ENCODE measurements around the gene PAQR5. TPM values are rescaled to one million over a fixed set of nuclear protein-coding genes. Genes with fewer than 3 reads are reported as not detected.

Gene PAQR5
- total RNA-seq, 1 experiment from 2014 or later = 34.0 TPM

DNA sequence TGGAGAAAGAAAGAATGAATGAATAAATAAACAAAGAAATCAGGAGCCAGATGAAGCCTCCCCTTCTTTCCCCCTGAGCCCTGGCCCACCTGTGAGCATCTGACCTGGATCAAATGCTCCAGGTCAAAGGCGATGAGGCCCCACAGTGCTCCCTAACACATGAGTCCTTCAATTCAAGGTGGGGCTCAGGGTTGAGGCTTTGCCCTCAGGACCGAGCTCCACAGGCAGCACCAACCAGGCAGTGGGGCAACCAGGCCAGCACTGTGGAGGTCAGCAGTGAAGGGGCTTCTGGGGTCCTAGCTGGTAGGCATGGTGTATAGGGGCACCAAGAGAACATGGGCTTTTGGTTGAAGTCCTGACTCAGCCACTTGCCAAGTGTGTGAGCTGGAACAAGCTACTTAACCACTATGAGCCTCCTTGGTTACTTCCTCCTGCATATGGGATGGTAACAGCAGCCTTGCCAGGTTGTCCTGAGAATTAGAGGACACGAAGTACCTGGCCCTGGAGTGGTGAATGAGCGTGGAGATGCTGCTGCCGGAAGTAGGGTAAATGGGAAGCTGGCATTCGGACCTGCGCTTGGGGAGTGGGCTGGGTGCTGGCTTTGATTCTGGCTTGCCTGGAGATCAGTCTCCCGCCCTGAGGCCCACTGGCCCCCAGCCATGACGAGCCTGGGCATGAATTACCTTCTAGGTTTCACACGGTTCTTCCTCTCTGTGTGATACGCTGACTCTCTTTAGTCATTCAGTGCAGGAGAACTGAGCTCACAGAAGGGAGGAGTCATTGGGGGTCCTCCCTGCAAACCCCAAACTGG is 10.0 kb upstream of the PAQR5 start (continued):
- TF ChIP-seq, protein P1, sequence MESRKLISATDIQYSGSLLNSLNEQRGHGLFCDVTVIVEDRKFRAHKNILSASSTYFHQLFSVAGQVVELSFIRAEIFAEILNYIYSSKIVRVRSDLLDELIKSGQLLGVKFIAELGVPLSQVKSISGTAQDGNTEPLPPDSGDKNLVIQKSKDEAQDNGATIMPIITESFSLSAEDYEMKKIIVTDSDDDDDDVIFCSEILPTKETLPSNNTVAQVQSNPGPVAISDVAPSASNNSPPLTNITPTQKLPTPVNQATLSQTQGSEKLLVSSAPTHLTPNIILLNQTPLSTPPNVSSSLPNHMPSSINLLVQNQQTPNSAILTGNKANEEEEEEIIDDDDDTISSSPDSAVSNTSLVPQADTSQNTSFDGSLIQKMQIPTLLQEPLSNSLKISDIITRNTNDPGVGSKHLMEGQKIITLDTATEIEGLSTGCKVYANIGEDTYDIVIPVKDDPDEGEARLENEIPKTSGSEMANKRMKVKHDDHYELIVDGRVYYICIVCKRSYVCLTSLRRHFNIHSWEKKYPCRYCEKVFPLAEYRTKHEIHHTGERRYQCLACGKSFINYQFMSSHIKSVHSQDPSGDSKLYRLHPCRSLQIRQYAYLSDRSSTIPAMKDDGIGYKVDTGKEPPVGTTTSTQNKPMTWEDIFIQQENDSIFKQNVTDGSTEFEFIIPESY (IDR thresholded peaks at IDR 0.05; ENCODE audit: extremely low read depth, insufficient replicate concordance, low read length) = no peak
- no peak for TF ChIP-seq RAD21 (IDR thresholded peaks at IDR 0.05; ENCODE audit: low read depth)
- TF ChIP-seq, protein P2, sequence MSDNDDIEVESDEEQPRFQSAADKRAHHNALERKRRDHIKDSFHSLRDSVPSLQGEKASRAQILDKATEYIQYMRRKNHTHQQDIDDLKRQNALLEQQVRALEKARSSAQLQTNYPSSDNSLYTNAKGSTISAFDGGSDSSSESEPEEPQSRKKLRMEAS (IDR thresholded peaks at IDR 0.05) = no peak
- TF ChIP-seq, protein P3, sequence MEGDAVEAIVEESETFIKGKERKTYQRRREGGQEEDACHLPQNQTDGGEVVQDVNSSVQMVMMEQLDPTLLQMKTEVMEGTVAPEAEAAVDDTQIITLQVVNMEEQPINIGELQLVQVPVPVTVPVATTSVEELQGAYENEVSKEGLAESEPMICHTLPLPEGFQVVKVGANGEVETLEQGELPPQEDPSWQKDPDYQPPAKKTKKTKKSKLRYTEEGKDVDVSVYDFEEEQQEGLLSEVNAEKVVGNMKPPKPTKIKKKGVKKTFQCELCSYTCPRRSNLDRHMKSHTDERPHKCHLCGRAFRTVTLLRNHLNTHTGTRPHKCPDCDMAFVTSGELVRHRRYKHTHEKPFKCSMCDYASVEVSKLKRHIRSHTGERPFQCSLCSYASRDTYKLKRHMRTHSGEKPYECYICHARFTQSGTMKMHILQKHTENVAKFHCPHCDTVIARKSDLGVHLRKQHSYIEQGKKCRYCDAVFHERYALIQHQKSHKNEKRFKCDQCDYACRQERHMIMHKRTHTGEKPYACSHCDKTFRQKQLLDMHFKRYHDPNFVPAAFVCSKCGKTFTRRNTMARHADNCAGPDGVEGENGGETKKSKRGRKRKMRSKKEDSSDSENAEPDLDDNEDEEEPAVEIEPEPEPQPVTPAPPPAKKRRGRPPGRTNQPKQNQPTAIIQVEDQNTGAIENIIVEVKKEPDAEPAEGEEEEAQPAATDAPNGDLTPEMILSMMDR (IDR thresholded peaks at IDR 0.05 in 2 of 3, conservative IDR thresholded peaks at IDR 0.05 in 1 of 3; ENCODE audit: borderline replicate concordance in 1 of 3, insufficient read depth in 1 of 3, low read depth in 2 of 3, low read length in 2 of 3) = no peak
- no peak for TF ChIP-seq SRF (IDR thresholded peaks at IDR 0.05; ENCODE audit: low read depth)

DNA sequence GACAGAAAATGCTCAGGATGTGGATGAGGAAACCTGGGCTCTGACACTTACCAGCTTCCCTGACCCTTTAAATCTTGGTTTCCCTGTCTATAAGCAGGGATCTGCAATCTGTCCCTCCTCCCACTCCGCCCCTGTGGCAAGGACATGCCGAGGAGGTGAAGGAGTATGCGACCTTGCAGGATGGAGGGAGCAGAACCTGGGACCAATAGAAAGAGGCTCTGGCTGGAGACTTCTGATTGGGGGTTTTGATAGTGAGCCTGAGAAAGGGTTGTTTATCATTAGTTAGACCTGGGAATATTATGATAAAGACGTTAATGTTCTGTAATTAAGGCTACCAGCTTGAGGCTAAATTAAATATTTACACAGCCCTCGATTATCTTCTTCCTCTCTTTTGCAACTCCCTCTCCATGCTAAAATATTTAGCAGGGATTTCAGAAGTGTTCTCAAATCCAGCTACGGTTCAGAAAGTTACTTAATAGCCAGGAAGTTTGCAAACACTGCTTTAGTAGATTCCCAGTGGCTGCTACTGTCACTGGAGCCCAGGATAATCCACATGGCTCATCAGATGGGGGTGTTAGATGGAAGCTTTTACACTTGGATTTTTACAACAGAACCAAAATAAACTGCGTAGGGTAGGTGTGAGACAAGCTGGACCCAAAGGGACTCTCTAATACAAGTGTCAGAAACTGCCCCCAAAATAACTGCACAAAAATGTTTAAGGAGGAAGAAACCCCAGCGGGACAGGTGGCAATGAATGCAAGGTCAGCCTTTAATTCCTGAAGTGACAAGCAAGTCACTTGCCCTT is 9.2 kb upstream of the PAQR5 start:
- no TSS peak for BruUV-seq (replicated peaks)
- H3K27me3 ChIP-seq (ENCODE audit: insufficient read depth, low read length) = no peaks in the 10 kb centered on the region
- DNase-seq (ENCODE audit: low read depth, low spot score) (no peak), ATAC-seq (no peak)
- no peak overlapping the region for H3K4me2 ChIP-seq (ENCODE audit: low read length)
- no peaks in the 10 kb centered on the region for H3K36me3 ChIP-seq (ENCODE audit: control insufficient read depth in 1 of 2, insufficient read depth in 2 of 2, low read length in 2 of 2)
- H2AFZ ChIP-seq (ENCODE audit: low read depth, low read length, poor library complexity, severe bottlenecking) = no peak overlapping the region
- no peaks in the 10 kb centered on the region for H3K79me2 ChIP-seq (ENCODE audit: insufficient read depth, low read length)
- POLR2A ChIA-PET = no interaction called here
- no peaks in the 10 kb centered on the region for H3K4me1 ChIP-seq (ENCODE audit: control insufficient read depth in 1 of 2, insufficient read depth in 2 of 2, low read length in 2 of 2)
- H3K9me2 ChIP-seq (ENCODE audit: insufficient read depth) = no peaks in the 10 kb centered on the region
- H3K9ac ChIP-seq (ENCODE audit: low read length) = no peak overlapping the region
- H4K20me1 ChIP-seq (ENCODE audit: insufficient read depth) = no peaks in the 10 kb centered on the region
- CTCF ChIA-PET = interaction anchor here (1.0 kb wide), 1 partner anchor 10 kb away, joined by 3 read pairs; no protein-coding TSS in a partner anchor
- H3K4me3 ChIP-seq (replicated peaks in 1 of 2; ENCODE audit: low read depth in 1 of 2, low read length in 2 of 2) = no peak overlapping the region
- RAD21 ChIA-PET (ENCODE audit: low non-redundant PET in 1 of 2, low total read pairs in 2 of 2, uncharacterized antibody in 2 of 2, unreplicated experiment in 2 of 2) = no interaction called here
- no peaks in the 10 kb centered on the region for H3K9me3 ChIP-seq (ENCODE audit: control insufficient read depth in 1 of 2, insufficient read depth in 1 of 2, low read depth in 1 of 2, low read length in 2 of 2)
- intact Hi-C loops (cut with micrococcal nuclease) = no loop called here
- H3K27ac ChIP-seq (ENCODE audit: low read depth, low read length) = no peak overlapping the region
- TF ChIP-seq CEBPB (IDR thresholded peaks at IDR 0.05; ENCODE audit: low read depth) (no peak), CBX3 (IDR thresholded peaks at IDR 0.05; ENCODE audit: low read depth) (no peak)
- TF ChIP-seq, protein P4, sequence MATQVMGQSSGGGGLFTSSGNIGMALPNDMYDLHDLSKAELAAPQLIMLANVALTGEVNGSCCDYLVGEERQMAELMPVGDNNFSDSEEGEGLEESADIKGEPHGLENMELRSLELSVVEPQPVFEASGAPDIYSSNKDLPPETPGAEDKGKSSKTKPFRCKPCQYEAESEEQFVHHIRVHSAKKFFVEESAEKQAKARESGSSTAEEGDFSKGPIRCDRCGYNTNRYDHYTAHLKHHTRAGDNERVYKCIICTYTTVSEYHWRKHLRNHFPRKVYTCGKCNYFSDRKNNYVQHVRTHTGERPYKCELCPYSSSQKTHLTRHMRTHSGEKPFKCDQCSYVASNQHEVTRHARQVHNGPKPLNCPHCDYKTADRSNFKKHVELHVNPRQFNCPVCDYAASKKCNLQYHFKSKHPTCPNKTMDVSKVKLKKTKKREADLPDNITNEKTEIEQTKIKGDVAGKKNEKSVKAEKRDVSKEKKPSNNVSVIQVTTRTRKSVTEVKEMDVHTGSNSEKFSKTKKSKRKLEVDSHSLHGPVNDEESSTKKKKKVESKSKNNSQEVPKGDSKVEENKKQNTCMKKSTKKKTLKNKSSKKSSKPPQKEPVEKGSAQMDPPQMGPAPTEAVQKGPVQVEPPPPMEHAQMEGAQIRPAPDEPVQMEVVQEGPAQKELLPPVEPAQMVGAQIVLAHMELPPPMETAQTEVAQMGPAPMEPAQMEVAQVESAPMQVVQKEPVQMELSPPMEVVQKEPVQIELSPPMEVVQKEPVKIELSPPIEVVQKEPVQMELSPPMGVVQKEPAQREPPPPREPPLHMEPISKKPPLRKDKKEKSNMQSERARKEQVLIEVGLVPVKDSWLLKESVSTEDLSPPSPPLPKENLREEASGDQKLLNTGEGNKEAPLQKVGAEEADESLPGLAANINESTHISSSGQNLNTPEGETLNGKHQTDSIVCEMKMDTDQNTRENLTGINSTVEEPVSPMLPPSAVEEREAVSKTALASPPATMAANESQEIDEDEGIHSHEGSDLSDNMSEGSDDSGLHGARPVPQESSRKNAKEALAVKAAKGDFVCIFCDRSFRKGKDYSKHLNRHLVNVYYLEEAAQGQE (IDR thresholded peaks at IDR 0.05; ENCODE audit: low read depth) = no peak

All from HCT116 (cell line).